Measurements from ENCODE around the gene FNDC3B. TPM values are rescaled to one million over a fixed set of nuclear protein-coding genes. Genes with fewer than 3 reads are reported as not detected.

FNDC3B gene
- total RNA-seq, 1 donor from 2014 or later: 153 TPM

- Histone ChIP-seq H3K9me3 (no peaks in the 10 kb centered on the region), H3K27ac (no peak overlapping the region), H3K36me3 (no peaks in the 10 kb centered on the region), H3K4me1 (peaks cover 54% of the 10 kb centered on the region), H3K4me3 (no peak overlapping the region), H3K27me3 (ENCODE audit: low read depth) (no peaks in the 10 kb centered on the region)
- no peak for DNase-seq
- intact Hi-C loops (cut with DNase I): no loop called here
- TF ChIP-seq CTCF (IDR thresholded peaks at IDR 0.05): no peak
- peak in 1 of 2 donors; percentile 39 for ATAC-seq
Observed at GRCh38 chr3:172204716-172205115, 165.3 kb downstream of the FNDC3B start.

- intact Hi-C loops (cut with DNase I): no loop called here
- no peaks in the 10 kb centered on the region for H3K36me3 ChIP-seq
- TF ChIP-seq CTCF (IDR thresholded peaks at IDR 0.05): no peak
- no peaks in the 10 kb centered on the region for H3K27me3 ChIP-seq (ENCODE audit: low read depth)
- no peaks in the 10 kb centered on the region for H3K9me3 ChIP-seq
- ATAC-seq (peak; percentile 7 to 24), DNase-seq (no peak)
- H3K4me3 ChIP-seq: no peak overlapping the region
- H3K27ac ChIP-seq: no peak overlapping the region
- peaks cover 36% of the 10 kb centered on the region for H3K4me1 ChIP-seq
Observed at GRCh38 chr3:172208586-172209332, 169.4 kb downstream of the FNDC3B start.

DNA sequence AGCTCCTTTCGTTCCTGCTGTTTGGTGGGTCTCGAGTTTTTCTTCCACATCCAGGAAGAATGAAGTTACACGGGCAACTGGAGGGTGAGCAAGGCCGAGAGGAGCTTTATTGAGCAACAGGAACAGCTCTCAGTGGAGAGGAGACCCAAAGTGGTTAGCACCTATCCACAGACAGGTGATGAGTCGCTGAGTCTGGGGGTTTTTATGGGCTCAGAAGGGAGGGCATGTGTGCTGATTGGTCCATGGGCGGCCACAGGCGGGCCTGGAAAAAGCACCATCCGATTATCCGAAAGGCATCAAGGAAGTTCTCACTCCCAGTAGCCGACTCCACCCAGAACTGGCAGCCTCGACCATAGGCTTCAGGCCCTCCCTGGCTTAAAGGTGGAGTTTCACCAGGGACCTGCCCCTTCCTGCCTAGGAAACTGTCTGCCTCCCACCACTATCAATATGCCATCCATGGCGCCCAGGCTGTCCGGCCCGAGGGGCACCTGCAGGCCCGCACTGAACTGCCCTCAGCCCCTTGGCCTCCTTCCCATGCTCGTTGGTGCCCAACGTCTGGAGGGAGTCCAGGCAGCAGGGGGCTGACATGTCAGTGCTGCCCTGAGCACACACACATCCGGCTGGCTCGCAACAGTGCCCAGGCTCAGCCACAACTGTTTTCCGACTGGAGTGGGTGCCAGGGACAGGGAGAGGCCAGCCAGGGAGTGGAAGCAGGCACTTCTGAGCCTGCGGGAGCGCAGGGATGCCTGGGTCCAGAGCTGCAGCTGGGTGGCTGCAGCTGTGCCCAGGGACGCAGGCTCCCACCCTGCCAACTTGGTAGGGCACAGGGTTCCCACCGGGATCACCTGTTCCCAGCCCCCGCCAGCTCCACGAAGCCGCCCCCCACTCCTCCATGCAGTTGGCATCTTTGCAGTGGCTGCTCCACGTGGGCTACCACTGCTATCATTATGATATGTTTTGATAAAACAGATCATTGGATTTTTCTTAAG, 170.2 kb downstream of the FNDC3B start:
- DNase-seq: no peak
- peak; percentile 32 to 46 for ATAC-seq
- no peaks in the 10 kb centered on the region for H3K27me3 ChIP-seq (ENCODE audit: low read depth)
- H3K9me3 ChIP-seq: no peaks in the 10 kb centered on the region
- TF ChIP-seq CTCF (IDR thresholded peaks at IDR 0.05): no peak
- H3K36me3 ChIP-seq: no peaks in the 10 kb centered on the region
- intact Hi-C loops (cut with DNase I): no loop called here
- no peak overlapping the region for H3K27ac ChIP-seq
- peaks cover 35% of the 10 kb centered on the region for H3K4me1 ChIP-seq
- no peak overlapping the region for H3K4me3 ChIP-seq

- ATAC-seq: no peak
- Histone ChIP-seq H3K4me3 (no peak overlapping the region), H3K9me3 (no peaks in the 10 kb centered on the region), H3K36me3 (no peaks in the 10 kb centered on the region), H3K27me3 (ENCODE audit: low read depth) (no peaks in the 10 kb centered on the region), H3K27ac (no peak overlapping the region), H3K4me1 (peaks cover 32% of the 10 kb centered on the region)
- intact Hi-C loops (cut with DNase I): no loop called here
- DNase-seq: no peak
- TF ChIP-seq CTCF (IDR thresholded peaks at IDR 0.05): no peak
Observed at GRCh38 chr3:172210355-172210754, 171.0 kb downstream of the FNDC3B start.

DNA sequence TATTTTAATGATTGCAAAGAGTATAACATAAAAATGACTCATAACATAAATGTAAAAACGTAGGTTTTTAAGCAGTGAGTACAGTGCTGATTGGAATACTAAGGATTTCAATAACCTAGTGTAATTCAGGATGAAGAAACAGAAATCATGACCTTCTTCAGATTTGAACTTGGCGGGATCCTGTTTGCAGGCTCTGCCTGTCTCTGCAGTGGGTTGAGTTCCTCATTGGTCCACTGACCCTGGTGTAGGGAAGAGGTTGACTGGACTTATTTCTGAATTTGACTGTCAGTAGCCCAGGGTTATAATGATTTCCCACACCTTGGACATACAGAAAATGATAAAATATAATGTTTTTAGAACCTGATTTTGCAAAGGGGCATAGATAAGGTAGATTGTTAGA, 171.7 kb downstream of the FNDC3B start:
- Histone ChIP-seq H3K9me3 (no peaks in the 10 kb centered on the region), H3K27me3 (ENCODE audit: low read depth) (no peaks in the 10 kb centered on the region), H3K36me3 (no peaks in the 10 kb centered on the region), H3K27ac (no peak overlapping the region), H3K4me3 (no peak overlapping the region), H3K4me1 (peaks cover 32% of the 10 kb centered on the region)
- intact Hi-C loops (cut with DNase I): no loop called here
- TF ChIP-seq CTCF (IDR thresholded peaks at IDR 0.05): no peak
- ATAC-seq (no peak), DNase-seq (no peak)
